Endometrium (tissue), 2 donors: Measurements from ENCODE around the gene LRMDA.
"Not testable (repeated sequence)": the region's sequence is repeated elsewhere in the genome, so short reads cannot be mapped to it uniquely, and the experiment has no call there.

Experiments
- FAIRE-seq: peaks from 2 replicates; lab custom pipeline; 2012; peaks lifted over from hg19 to GRCh38; lab: Jason Lieb, UNC
- donor health status: control.
- donor health status: control.

Gene LRMDA

DNA sequence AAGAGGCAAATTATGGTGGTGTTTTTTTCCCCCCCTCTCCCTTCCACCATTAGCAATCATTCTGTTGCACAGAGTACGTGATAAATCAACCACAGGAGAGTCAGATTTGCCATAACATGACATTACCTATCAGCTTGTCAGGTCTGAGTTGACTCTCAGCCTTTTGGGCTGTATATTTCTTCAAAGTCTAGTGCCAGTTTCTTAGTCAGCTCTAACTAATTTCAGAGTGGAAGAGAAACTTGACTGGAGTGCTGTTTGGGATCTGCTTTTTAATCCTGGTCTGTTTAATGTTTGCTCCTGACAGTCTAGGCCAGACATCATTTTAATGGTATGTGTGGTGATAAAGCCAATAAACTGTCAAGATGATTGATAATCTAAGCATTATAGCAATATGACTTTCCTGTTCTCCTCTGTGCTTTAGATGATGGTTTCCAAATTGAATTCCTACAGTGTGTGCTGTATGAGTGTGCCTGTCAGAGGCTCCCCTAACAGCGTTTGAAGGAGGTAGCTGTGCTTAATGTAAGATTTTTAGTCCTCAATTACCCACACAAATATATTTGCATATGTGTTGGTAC, 76.9 kb downstream of the LRMDA start:
- no peak for FAIRE-seq

DNA sequence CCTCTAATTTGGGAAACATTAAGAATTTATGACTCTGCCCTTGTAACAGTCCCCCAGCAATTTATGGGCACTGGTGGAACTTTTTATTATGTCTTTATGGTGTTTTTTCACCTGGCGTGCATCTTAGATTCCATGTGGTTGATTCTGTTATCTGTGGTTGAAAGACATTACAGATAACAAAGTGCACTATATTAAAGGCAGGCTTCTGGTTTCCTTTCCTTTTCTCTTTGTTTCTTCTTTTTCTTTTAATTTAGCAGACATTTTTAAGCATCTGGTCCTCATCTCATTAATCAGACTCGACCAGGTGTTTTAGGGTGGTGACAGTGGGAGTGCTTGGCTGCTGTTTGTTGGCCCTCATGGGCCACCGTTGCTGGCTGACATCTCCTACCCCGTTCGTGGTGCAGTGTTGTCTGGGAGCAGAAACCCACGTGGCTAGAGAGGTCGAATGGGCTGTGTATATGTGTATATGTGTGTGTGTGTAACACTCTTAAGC, 77.4 kb downstream of the LRMDA start:
- FAIRE-seq, result no peak

DNA sequence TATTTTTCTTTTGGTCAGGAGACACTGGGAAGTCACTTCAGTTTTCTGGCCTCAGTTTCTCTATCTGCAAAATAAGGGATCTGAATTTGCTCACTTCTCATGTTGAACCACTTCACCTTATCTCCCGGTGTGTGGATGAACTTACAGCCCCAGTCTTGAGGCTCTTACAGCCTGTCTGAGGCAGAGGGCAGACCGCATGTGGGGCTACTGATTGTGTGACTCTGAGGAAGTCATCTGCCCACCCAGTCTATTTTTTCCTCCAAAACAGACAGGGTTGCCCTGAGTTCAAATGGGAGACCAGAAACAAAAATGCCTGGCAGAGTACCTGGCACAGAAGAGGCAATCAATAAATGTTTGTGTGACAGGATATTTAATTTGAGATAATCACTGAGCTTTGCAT, 78.3 kb downstream of the LRMDA start:
- no peak for FAIRE-seq

DNA sequence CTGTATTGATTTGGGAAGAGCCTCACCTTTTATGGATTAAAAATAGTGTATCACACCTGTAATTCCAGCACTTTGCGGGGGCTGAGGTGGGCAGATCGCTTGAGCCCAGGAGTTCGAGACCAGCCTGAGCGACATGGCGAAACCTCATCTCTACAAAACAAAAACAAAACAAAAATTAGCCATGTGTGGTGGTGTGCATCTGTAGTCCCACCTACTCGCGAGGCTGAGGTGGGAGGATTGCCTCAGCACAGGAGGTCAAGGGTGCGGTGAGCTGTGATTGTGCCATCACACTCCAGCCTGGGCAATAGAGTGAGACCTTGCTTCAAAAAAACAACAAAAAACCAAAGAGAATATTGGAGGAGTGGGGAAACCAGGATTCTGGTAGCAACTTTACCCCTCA, 79.6 kb downstream of the LRMDA start:
- FAIRE-seq, result no peak

DNA sequence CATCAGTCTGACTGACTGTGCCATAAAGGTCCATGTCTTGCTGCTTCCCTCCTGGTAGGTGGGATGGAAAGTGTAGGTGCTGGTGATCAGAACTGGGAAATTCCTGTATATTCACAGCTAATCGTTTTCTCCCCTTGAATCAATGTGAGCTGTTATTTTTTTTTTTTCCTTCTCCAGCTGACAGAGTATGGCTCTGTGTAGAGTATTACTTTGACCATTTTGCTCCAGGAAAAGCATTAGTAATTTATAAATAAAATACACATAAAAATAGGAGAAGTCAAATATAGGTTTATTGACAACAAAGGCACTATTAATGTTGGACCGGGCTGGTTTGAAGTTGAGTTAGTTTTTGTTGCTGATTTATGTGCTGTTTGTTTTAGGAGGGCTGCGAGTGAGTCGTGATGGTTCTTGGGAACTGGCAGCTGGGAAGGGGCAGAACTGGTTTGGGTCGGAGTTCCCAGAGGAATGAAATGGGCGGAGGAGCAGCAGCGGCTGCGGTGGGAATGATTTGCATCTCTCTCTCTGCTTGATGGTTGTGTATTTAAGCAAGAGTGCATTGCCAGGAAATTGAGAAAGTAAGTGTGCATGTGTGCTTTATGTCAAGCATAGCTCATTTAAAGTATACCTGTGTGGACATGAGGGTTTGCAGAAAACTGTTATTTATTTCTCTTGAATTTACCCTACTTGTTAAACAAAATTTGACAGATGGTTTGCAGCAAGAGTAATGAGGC, 80.9 kb downstream of the LRMDA start:
- no peak for FAIRE-seq

DNA sequence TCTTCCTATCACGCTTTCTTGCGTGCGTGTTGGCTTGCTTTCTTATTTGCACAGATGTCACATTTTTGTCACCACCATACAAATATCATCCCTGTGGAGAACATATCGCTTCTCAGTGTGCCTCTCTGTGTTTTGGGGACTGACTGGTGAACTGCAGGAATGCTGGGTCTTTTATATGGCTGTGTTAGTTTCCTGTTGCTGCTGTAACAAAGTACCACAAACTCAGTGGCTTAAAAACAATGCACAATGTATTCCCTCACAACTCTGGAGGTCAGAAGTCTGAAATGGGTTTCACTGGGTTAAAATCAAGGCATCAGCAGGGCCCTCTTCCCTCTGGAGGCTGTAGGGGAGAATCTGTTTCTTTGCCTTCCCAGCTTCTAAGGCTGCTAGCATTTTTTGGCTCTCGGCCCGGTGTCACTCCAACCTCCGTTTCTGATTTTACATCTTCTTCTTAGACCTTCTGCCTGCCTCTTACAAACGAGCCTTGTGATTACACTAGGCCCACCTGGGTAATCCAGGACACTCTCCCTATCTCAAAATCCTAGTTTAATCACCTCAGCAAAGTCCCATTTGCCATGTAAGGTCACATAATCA, 82.0 kb downstream of the LRMDA start:
- FAIRE-seq, result no peak

DNA sequence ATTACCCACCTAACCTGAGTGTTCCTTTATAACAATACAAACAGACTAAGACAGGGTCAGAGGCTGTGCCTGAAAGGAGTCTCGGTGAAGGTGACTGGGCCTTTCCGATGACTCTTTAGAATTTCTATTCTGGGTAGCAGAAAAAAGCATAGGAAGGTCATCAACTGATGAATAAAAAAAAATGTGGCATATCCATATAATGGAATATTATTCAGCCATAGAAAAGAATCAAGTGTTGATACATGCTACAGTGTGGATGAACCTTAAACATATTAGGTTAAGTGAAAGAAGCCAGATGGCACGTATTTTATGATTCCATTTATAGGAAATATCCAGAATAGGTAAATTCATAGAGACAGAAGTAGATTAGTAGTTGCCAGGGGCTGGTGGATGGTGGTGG, 83.4 kb downstream of the LRMDA start:
- FAIRE-seq, result no peak

DNA sequence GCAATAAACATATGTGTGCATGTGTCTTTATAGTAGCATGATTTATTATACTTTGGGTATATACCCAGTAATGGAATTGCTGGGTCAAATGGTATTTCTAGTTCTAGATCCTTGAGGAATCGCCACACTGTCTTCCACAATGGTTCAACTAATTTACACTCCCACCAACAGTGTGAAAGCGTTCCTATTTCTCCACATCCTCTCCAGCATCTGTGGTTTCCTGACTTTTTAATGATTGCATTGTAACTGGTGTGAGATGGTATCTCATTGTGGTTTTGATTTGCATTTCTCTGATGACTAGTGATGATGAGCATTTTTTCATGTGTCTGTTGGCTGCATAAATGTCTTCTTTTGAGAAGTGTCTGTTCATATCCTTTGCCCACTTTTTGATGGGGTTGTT, 84.7 kb downstream of the LRMDA start:
- not testable (repeated sequence) for FAIRE-seq

DNA sequence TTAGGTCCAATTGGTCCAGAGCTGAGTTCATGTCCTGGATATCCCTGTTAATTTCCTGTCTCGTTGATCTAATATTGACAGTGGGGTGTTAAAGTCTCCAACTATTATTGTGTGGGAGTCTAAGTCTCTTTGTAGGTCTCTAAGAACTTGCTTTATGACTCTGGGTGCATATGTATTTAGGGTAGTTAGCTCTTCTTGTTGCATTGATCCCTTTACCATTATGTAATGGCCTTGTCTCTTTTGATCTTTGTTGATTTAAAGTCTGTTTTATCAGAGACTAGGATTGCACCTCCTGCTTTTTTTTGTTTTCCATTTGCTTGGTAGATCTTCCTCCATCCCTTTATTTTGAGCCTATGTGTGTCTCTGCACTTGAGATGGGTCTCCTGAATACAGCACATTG, 87.8 kb downstream of the LRMDA start:
- FAIRE-seq, result not testable (repeated sequence)

DNA sequence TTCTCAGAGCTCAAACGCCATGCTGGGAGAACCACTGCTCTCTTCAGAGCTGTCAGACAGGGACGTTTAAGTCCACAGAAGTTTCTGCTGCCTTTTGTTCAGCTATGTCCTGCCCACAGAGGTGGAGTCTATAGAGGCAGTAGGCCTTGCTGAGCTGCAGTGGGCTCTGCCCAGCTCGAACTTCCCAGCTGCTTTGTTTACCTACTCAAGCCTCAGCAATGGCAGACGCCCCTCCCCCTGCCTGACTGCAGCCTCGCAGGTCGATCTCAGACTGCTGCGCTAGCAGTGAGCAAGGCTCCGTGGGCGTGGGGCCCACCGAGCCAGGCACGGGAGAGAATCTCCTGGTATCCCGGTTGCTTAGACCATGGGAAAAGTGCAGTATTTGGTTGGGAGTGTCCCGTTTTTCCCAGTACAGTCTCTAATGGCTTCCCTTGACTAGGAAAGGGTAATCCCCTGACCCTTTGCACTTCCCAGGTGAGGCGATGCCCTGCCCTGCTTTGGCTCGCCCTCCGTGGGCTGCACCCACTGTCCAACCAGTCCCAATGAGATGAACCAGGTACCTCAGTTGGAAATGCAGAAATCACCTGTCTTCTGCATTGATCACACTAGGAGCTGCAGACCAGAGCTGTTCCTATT, 89.9 kb downstream of the LRMDA start:
- not testable (repeated sequence) for FAIRE-seq

DNA sequence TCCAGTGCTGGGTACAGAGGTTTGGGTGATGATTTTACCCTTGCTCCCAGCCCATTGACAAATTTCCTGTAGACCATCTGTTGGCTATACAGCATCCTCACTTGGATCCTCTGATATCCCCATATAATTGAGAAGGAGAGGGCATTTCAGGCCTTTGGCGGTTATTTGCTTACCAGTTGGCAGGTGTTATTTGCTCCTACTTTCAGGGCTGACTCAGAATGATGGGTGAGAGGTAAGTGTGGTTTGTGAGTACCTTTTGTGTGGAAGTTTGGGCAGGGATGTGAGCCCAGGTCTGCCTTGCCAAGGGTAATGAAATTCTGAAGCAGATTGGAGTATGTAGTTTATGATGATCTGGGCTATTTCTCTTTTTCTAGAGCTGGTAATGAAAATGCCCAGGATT, 93.6 kb downstream of the LRMDA start:
- FAIRE-seq, result no peak

DNA sequence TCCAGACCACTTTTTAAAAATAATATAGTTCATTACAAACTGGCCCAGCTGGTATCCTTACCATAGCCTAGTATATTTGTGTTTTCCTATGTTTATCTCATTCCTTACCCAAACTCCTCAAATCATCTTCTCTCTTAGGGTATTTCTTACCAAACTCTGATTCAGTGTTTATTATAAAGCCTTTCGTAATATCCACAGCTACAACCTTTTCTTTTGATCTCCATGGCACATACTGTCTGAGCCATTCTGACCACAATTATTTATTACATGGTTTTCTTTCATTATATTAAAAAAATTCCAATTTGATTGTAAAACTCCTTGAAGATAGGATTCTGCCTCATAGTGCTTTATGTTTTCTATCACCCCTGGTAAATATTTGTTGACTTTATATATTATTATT, 94.2 kb downstream of the LRMDA start:
- FAIRE-seq, result no peak

DNA sequence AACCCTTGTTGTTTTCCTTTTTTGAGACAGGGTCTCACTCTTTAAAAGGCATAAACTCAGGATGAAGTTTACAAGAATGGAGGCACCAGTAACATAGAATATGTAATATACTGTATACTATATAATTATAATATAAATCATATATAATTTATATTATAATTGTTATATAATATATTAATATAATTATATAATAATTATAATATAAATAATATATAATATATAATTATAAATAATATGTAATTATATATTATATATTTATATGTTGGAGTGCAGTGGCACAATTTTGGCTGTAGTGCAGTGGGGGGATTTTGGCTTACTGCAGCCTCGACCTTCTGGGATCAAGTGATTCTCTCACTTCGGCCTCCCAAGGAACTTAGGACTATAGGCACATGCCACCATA, 96.1 kb downstream of the LRMDA start:
- FAIRE-seq, result no peak

DNA sequence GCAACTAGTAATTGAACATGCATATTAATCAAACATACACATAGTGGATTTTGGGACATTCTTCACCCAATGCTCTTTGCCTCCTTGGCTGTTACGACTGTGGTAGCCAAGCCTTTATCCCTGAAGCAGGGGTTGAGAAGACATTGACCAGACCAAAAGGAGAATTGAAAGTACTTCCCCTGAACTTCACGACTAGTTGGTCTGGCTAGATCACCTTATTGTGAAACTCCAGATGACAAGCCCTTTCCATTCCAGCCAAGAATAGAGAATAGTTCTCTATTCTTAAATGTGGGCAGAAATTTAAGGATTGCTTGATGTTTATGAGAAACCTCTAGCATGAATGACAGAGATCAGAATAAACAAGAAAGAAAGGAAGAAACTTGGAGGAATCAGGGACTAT, 97.0 kb downstream of the LRMDA start:
- FAIRE-seq, result no peak

DNA sequence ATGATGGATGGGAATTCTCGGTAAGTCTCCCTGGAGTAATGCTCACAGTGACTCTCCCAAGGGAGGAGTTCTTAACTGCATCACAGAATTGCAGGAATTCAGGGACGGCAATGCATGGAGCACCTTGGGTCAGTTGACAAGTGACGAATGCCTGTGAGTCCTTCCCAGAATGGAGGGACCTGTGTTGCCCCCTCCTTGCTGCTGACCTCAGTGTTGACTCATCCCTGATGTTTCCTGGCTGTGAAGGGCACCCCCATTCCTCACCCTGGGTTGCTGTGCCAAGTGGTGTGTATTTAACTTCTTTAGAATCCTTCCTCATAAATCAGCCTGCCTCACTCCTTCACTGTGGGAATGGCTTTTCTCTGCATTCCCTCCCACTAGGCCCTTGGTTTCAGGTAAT, 98.9 kb downstream of the LRMDA start:
- no peak for FAIRE-seq

DNA sequence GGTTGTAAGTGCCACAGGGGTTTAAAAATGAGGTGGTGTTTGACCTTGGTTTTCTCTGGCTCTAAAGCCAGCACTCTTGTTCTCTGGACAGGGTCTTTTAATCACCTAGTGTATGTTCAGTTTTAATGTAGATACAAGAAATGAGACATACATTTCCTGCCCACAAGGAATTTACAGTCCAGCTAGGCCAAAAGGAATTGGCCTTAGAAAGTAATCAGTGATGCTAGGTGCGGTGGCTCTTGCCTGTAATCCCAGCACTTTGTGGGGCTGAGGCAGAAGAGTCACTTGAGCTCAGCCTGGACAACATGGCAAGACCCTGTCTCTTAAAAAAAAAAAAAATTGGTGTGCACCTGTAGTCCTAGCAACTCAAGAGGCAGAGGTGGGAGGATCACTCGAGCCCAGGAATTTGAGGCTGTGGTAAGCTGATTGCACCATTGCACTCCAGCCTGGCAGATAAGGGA, 100.2 kb downstream of the LRMDA start:
- FAIRE-seq, result no peak

DNA sequence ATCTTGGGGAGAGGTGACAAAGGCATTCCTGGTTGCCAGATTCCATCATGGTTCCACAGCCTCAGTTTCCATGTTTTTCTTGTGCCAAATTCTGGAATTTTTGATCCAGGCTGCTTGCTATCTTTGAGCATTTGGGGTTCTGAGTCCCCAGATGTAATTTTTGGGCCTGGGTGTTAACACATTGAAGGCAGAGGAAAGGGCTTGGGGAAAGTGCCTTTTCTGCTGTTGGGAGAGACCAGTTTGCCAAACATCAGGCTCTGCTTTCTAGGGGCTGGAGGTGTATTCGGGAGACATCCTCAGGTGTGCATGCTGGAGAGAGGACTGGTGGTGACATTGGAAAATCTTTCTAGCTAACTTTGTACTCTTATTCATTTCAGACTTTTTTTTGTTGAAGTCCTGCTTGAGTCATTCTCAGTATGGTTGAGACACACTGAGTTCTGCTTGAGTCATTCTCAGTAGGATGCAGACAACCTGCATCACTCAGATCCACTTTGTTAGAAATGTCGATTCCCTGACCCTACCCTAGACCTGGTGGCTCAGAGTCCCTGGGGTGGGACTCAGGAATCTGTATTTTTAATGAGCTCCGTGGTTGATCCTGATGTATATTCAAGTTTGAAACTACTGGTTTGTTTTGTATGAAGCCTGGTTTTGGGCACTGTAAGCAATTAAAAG, 101.0 kb downstream of the LRMDA start:
- FAIRE-seq, result no peak

DNA sequence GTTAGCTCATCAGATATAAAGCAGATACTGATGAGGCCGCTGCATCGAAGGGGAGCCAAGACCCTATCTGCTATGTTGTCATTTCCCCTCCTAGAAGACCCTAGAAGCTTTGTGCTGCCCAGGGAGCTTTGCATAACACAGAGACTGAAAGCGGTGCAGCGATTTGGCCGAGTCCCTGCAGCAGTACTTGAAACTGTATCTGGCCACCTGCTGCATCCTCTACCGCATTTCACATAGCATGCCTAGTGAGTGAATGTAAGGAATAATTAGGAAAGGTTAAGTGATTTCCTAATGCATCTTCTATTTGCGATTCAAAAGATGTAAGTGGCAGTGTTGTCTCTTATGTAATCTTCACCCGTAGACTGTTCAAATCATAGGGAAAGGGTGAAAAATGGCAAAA, 106.7 kb downstream of the LRMDA start:
- no peak for FAIRE-seq

DNA sequence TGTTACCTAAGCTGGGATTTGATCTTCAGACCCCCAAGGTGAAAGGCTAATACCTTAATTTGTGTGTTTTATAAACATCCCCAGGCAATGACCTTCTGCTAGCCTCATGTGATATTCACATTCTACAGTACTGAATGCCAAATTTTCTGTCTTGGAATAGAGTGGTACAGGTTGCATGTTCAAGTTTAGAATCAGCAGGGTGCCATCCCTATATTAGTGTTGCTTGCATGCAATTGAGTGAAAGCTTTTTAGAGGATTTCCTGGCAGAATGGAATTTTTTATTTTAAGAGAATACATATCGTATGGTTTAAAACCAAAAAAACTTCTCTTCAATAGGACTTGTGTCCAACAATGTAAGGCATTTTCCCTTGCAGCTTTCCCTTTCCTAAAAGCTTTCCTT, 107.3 kb downstream of the LRMDA start:
- no peak for FAIRE-seq

DNA sequence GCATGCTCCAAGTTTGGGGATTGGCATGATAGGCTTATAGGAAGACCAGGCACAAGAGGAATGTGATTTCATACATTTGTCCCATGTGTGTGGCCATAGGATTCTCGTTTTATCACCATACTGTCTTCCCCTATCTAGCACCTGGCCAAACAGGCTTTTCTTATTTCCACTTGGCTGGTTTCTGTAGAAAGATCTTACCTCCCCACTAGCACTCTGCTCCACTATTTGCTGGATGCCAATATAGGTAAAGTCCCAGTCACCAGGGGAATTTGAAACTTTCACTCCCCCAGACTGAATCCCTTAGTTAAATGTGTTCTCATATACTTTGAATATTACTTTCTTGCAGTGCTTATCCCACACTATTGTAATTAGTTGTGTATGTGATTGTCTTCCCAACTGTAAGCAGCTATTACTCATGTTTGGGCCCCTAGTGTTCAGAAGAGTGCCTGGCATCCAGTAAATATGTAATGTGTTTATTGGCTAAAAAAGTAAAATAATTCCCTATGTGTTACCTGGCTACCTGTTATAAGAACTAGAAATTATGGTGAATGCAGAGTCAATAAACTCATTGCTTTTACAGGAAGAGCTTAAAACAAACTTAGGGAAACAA, 109.0 kb downstream of the LRMDA start:
- no peak for FAIRE-seq

DNA sequence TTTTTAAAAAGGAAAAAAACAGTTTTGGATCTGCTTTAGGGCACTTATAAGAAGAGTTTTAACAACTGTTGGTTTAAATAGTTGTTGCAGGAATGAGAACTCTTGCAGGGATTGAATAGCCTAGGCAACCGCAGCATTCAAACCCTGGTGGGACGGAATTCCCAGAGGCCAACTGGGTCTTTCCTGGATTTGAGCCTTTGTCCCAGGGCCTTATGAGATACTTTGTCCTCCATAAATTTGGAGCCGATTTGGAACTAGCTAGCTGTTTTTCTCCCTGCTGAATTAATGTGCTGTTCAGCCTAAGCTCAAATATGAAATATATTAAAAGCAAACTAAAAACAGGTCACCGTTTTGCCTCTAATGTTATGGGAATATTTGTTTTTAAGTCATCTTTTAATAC, 109.6 kb downstream of the LRMDA start:
- no peak for FAIRE-seq

DNA sequence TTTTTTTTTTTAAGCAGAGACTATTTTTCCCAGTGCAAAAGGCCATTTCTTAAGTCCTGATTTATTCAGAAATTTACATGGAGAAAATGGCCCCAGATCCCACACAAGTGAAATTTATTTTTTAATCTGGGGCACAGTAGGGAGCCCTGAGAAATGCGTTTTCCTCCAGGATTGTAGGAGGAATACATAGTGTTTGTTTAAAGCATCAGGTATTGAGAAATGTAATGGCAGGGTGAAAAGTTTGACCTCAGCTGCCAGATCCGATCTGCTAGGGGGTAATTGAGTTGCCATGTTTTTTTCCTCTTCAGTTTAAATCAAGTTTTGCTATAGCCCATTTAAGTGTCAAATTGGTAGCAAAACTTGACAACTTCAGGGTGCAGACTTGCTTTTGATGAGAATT, 110.0 kb downstream of the LRMDA start:
- no peak for FAIRE-seq
